Stimulated activated CD4-positive, alpha-beta T cell treated with anti-CD3 and anti-CD28 coated beads, Interleukin-4, amount 100 ng/mL, for 4 hours (primary cell): ENCODE measurements around the gene ACVR1B.
A peak's percentile ranks its signal among the peaks of the same experiment; 100 is the strongest.

ENCODE experiments used
- DNase-seq, 2 experiments: peaks; one replicate each; pipeline ENCODE4 v3.0.0-alpha.2; 2020

ACVR1B gene

GRCh38 chr12:51944608-51945233, 6.8 kb upstream of the ACVR1B start:
- DNase-seq, result no peak

GRCh38 chr12:51947246-51947996, 4.1 kb upstream of the ACVR1B start:
- DNase-seq, result no peak

- no peak for DNase-seq
These were observed 3.4 kb upstream of the ACVR1B start for GRCh38 chr12:51948066-51948465.

GRCh38 chr12:51949342-51950030, 2.0 kb upstream of the ACVR1B start:
- DNase-seq, result no peak

GRCh38 chr12:51950682-51951198, 759 bp upstream of the ACVR1B start:
- DNase-seq, result no peak

GRCh38 chr12:51951843-51952722, 584 bp downstream of the ACVR1B start:
- no peak for DNase-seq

GRCh38 chr12:51953089-51953488, 1.6 kb downstream of the ACVR1B start:
- no peak for DNase-seq

- no peak for DNase-seq
These were observed 2.4 kb downstream of the ACVR1B start for GRCh38 chr12:51953864-51954263.

- DNase-seq, result no peak
These were observed 3.3 kb downstream of the ACVR1B start for GRCh38 chr12:51954561-51955361.

- DNase-seq, result no peak
These were observed 4.2 kb downstream of the ACVR1B start for GRCh38 chr12:51955702-51956101.

GRCh38 chr12:51958542-51958941, 7.0 kb downstream of the ACVR1B start:
- DNase-seq, result no peak

GRCh38 chr12:51959211-51959610, 7.7 kb downstream of the ACVR1B start:
- no peak for DNase-seq

- DNase-seq, result no peak
These were observed 8.4 kb downstream of the ACVR1B start for GRCh38 chr12:51959921-51960320.

- no peak for DNase-seq
These were observed 9.0 kb downstream of the ACVR1B start for GRCh38 chr12:51960488-51960887.

GRCh38 chr12:51960890-51961289, 9.4 kb downstream of the ACVR1B start:
- no peak for DNase-seq

- no peak for DNase-seq
These were observed 10.3 kb downstream of the ACVR1B start for GRCh38 chr12:51961834-51962233.

GRCh38 chr12:51962737-51963136, 11.2 kb downstream of the ACVR1B start:
- no peak for DNase-seq

GRCh38 chr12:51963477-51963876, 12.0 kb downstream of the ACVR1B start:
- no peak for DNase-seq

- no peak for DNase-seq
These were observed 18.1 kb downstream of the ACVR1B start for GRCh38 chr12:51969643-51970042.

- DNase-seq, result peak in 1 of 2 experiments; percentile 4
These were observed 19.6 kb downstream of the ACVR1B start for GRCh38 chr12:51970904-51971646.
